SU-DHL-6 (cell line): ENCODE results near the gene KRTAP3-1.
"Not testable (repeated sequence)": the region's sequence is repeated elsewhere in the genome, so short reads cannot be mapped to it uniquely, and the experiment has no call there.

Experiments used
- H2AFZ ChIP-seq: fragments of 200-600 bp; sonication (generic); 2 replicates; pipeline ENCODE4 v1.6.1; 2014; ENCODE audit warnings: low read depth, mild to moderate bottlenecking, moderate library complexity, mixed read lengths, antibody characterized with exemption, low read length; ENCODE audit not compliant: severe bottlenecking
- H3F3A ChIP-seq: fragments of 200-600 bp; shearing (Covaris generic); 2 replicates; pipeline ENCODE4 v1.6.0; 2016; ENCODE audit warnings: antibody characterized with exemption, mild to moderate bottlenecking; ENCODE audit not compliant: insufficient read depth
- H3K27ac ChIP-seq: fragments of 200-600 bp; sonication (generic); 2 replicates; pipeline ENCODE4 v1.5.1; 2016; ENCODE audit warnings: low read depth, mild to moderate bottlenecking, low read length, moderate library complexity, mixed read lengths
- H3K27me3 ChIP-seq: fragments of 200-600 bp; sonication (generic), shearing (Covaris generic); 2 replicates; pipeline ENCODE4 v1.6.0; 2014; ENCODE audit warnings: mild to moderate bottlenecking, low read length
- H3K36me3 ChIP-seq: fragments of 200-600 bp; sonication (generic); 2 replicates; pipeline ENCODE4 v1.6.1; 2014; ENCODE audit warnings: mild to moderate bottlenecking, low read length, mixed read lengths
- H3K4me2 ChIP-seq: fragments of 300-600, 200-600 bp; shearing (Covaris generic), sonication (generic); 2 replicates; pipeline ENCODE4 v1.6.0; 2014; ENCODE audit warnings: low read length, low read depth, mild to moderate bottlenecking; ENCODE audit not compliant: poor library complexity, severe bottlenecking
- H3K4me3 ChIP-seq: fragments of 200-600 bp; sonication (generic); 2 replicates; pipeline ENCODE4 v1.5.1; 2014; ENCODE audit warnings: antibody characterized with exemption, low read length, mild to moderate bottlenecking, mixed read lengths; ENCODE audit not compliant: insufficient read depth, poor library complexity, severe bottlenecking
- H3K79me2 ChIP-seq: fragments of 200-600 bp; sonication (generic); 2 replicates; pipeline ENCODE4 v1.6.1; 2014; ENCODE audit warnings: mild to moderate bottlenecking, low read length, moderate library complexity; ENCODE audit not compliant: insufficient read depth
- H3K9ac ChIP-seq: fragments of 200-600 bp; sonication (generic); 2 replicates; pipeline ENCODE4 v1.7.0; 2014; ENCODE audit warnings: mild to moderate bottlenecking, low read length
- H3K9me2 ChIP-seq: fragments of 200-600 bp; sonication (generic); replicated peaks from 2 replicates; pipeline ENCODE4 v1.6.1; 2014; ENCODE audit warnings: low read length; ENCODE audit not compliant: insufficient read depth
- H3K9me3 ChIP-seq: fragments of 200-600 bp; sonication (generic); 2 replicates; pipeline ENCODE4 v1.6.1; 2014; ENCODE audit warnings: low read length, mixed read lengths; ENCODE audit not compliant: insufficient read depth
- H4K20me1 ChIP-seq: fragments of 200-600 bp; sonication (generic); 2 replicates; pipeline ENCODE4 v1.6.1; 2014; ENCODE audit warnings: low read depth, mild to moderate bottlenecking, antibody characterized with exemption, low read length, moderate library complexity, mixed read lengths
- EZH2phosphoT487 ChIP-seq: fragments of 200-600 bp; sonication (generic), shearing (Covaris generic); conservative IDR thresholded peaks from 2 replicates; pipeline ENCODE4 v1.6.1; 2018; ENCODE audit warnings: mild to moderate bottlenecking, antibody characterized with exemption, low read length, moderate library complexity, mixed read lengths
- TF ChIP-seq, protein P1 (sequence below): fragments of 200-600 bp; sonication (generic); IDR thresholded peaks from one replicate; pipeline ENCODE4 v1.5.1; 2017; ENCODE audit warnings: antibody characterized with exemption, mild to moderate bottlenecking, low read length, moderate library complexity; ENCODE audit not compliant: insufficient read depth, poor library complexity, severe bottlenecking

The KRTAP3-1 gene

DNA sequence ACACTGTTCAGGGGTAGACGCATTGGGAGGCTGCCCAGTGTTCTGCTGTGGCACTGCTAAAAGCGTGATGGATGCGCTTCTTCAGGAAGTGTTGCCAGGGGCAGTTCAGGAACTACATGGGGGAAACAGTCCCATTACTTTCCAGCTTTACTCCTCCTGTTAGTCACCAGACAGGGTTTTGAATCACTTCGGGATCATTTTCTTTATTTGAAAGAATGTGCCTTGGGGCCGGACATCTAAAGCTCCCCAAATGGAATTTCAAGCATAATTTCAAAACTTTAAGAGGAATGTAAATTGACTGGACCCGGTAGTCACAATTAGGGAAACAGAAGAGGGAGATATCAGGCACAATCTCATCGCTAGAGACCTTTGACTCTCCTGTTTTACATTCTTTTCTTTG lies 39.5 kb upstream of the KRTAP3-1 start:
- H3K4me3 ChIP-seq: no peak overlapping the region
- no peak overlapping the region for H3K9ac ChIP-seq

DNA sequence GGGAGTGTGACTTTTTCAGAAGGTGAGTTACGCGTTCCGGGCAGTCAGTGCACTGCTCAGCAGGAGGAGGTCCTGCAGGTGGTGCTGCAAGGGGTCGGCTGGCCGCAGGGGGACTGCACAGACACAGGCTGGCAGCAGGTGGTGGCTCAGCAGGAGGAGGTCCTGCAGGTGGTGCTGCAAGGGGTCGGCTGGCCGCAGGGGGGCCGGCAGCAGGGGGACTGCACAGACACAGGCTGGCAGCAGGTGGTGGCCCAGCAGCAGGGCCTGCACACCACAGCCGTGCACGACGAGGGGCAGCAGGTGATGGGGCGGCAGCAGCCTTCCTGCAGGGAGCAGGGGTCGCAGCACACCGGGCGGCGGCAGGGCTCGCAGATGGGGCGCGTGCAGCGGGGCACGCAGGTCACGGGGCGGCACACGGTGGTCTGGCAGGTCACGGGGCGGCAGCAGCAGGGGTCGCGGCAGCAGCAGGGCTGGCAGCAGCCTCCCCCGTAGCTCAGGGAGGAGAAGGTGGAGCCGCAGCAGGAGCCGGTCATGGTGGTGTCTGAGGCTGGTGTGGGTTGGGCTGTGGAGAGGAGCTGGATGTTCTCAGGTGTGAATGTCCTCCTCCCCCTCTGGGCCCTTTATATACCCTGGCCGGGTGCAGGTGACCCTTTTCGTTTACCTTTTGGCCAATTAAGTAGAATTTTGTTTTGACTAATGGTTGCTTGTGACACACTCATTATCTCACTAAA lies 38.0 kb upstream of the KRTAP3-1 start, which contains the start of gene KRTAP2-1:
Gene KRTAP2-1 (minus strand): TSS at position 582 of the 731 bp plus-strand sequence. CDS start 49 bp downstream, at position 533.
- H3K4me2 ChIP-seq: not testable (repeated sequence)

More for the DNA sequence above, 39.5 kb upstream of the KRTAP3-1 start:
- H3K27ac ChIP-seq: no peak overlapping the region
- no peaks in the 10 kb centered on the region for H3K27me3 ChIP-seq
- H3K36me3 ChIP-seq: no peaks in the 10 kb centered on the region
- no peak overlapping the region for H2AFZ ChIP-seq
- H3K79me2 ChIP-seq: no peaks in the 10 kb centered on the region
- H3F3A ChIP-seq: 0 out of 2 replicates have a peak, but pooled peaks cover 3% of the 10 kb centered on the region
- TF ChIP-seq EZH2phosphoT487: no peak
- TF ChIP-seq, protein P1, sequence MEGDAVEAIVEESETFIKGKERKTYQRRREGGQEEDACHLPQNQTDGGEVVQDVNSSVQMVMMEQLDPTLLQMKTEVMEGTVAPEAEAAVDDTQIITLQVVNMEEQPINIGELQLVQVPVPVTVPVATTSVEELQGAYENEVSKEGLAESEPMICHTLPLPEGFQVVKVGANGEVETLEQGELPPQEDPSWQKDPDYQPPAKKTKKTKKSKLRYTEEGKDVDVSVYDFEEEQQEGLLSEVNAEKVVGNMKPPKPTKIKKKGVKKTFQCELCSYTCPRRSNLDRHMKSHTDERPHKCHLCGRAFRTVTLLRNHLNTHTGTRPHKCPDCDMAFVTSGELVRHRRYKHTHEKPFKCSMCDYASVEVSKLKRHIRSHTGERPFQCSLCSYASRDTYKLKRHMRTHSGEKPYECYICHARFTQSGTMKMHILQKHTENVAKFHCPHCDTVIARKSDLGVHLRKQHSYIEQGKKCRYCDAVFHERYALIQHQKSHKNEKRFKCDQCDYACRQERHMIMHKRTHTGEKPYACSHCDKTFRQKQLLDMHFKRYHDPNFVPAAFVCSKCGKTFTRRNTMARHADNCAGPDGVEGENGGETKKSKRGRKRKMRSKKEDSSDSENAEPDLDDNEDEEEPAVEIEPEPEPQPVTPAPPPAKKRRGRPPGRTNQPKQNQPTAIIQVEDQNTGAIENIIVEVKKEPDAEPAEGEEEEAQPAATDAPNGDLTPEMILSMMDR: no peak
- no peaks in the 10 kb centered on the region for H3K9me2 ChIP-seq
- no peaks in the 10 kb centered on the region for H4K20me1 ChIP-seq
- H3K4me2 ChIP-seq: no peak overlapping the region
- H3K9me3 ChIP-seq: no peaks in the 10 kb centered on the region

DNA sequence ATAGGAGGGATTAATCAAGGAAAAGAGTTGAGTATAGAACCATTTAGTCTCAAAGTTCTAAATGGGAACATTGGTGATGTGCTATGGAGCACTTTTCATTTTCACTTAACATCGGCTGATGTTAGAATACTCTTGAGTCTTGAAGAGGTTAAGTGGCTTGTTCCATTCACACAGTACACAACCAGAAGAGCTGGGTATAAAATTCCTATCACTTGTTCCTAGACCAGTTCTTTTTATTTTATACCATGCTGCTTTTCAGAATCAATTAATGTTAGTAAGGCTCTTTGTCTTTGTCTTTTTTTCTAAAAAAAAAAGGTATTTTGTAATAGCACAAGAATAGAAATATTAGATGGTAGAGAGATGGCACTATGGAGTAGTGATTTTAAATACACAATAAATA lies 34.0 kb upstream of the KRTAP3-1 start:
- H3K9me2 ChIP-seq: no peaks in the 10 kb centered on the region
- no peaks in the 10 kb centered on the region for H3F3A ChIP-seq
- no peak overlapping the region for H3K4me3 ChIP-seq
- H3K27me3 ChIP-seq: 0 out of 2 replicates have a peak, but pooled peaks cover 3% of the 10 kb centered on the region
- H2AFZ ChIP-seq: no peak overlapping the region
- H3K27ac ChIP-seq: no peak overlapping the region
- H3K36me3 ChIP-seq: no peaks in the 10 kb centered on the region
- H3K9me3 ChIP-seq: peaks cover 12% of the 10 kb centered on the region; the same call in 1 of the 2 replicates
- no peak overlapping the region for H3K9ac ChIP-seq
- no peak for TF ChIP-seq EZH2phosphoT487
- TF ChIP-seq, protein P1: no peak
- H4K20me1 ChIP-seq: no peaks in the 10 kb centered on the region
- no peaks in the 10 kb centered on the region for H3K79me2 ChIP-seq
- H3K4me2 ChIP-seq: no peak overlapping the region

More for the DNA sequence above, 38.0 kb upstream of the KRTAP3-1 start, which contains the start of gene KRTAP2-1:
- peaks cover 12% of the 10 kb centered on the region; the same call in 1 of the 2 replicates for H3K9me3 ChIP-seq
- not testable (repeated sequence) for H3K79me2 ChIP-seq, H2AFZ ChIP-seq, H3K9ac ChIP-seq, H3K9me2 ChIP-seq, H3K4me3 ChIP-seq, H3K36me3 ChIP-seq, H3F3A ChIP-seq, H3K27me3 ChIP-seq, H3K27ac ChIP-seq, H4K20me1 ChIP-seq

DNA sequence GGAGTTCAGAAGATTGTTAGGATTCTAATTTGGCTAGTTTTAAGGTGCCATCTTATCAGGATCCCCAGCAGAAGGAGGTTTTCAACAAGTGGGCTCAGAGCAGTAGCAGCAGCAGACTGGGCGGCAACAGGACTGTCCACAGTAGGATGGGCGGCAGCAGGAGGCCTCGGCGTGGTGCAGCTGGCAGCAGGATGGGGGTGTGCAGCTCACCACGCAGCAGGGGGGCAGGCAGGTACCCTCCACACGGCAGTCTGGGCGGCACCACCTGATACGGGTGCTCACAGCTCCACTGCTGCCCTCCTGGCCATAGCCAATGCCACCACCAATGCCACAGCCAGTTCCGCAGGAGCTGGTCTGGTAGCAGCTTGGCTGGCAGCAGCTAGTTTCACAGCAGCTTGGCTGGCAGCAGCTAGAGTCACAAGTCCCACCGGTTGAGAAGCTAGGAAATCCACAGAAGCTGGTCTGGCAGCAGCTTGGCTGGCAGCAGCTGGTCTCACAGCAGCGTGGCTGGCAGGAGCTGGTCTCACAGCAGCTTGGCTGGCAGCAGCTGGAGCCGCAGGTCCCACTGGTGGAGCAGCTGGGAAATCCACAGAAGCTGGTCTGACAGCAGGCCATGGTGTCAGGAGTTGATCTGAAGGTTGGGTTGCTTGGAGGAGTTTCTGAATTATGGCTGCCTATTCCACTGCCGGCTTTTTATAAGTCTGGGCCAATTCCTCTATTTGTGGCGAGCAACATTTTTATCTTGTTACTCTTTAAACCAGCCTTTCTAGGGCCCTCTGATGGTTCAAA lies 32.0 kb upstream of the KRTAP3-1 start, which contains the start of gene KRTAP1-1:
Gene KRTAP1-1 (minus strand): TSS at position 668 of the 789 bp plus-strand sequence. CDS start 53 bp downstream, at position 615.
- not testable (repeated sequence) for H3K4me3 ChIP-seq, H3K9ac ChIP-seq, H3K9me2 ChIP-seq, H4K20me1 ChIP-seq, H3K4me2 ChIP-seq, H3K36me3 ChIP-seq, H3K79me2 ChIP-seq, H2AFZ ChIP-seq, H3K27me3 ChIP-seq, H3K27ac ChIP-seq, H3F3A ChIP-seq
- H3K9me3 ChIP-seq: peaks cover 12% of the 10 kb centered on the region; the same call in 1 of the 2 replicates
